Adrenal gland (tissue), 12 donors: ENCODE data around the gene RGS17. TPM values are rescaled to one million over a fixed set of nuclear protein-coding genes. Genes with fewer than 3 reads are reported as not detected.

Experiments used
- DNase-seq, 7 donors: peaks; one replicate each; pipeline ENCODE4 v3.0.0-alpha.2; 2019 to 2020
- H3K27ac ChIP-seq, 5 donors: fragments of 200-600 bp; sonication (generic) in 4 of 5; 1 replicate in 3 of 5; 2 replicates in 2 of 5; pipeline versions ENCODE4 v1.5.1 to v1.8.0; 2016 to 2020; ENCODE audit warnings: mild to moderate bottlenecking in 1 of 5
- H3K27me3 ChIP-seq: fragments of 200-600 bp; 2 replicates; pipeline ENCODE4 v1.8.0; 2021
- H3K36me3 ChIP-seq, 2 donors: fragments of 200-600 bp; replicated peaks in 1 of 2; 1 replicate in 1 of 2; 2 replicates in 1 of 2; pipeline versions ENCODE4 v1.5.1 to v1.8.0; 2018 to 2022
- H3K4me1 ChIP-seq, 2 donors: fragments of 200-600 bp; replicated peaks in 1 of 2; 1 replicate in 1 of 2; 2 replicates in 1 of 2; pipeline versions ENCODE4 v1.5.1 to v1.8.0; 2018 to 2021
- H3K4me3 ChIP-seq, 4 donors: fragments of 200-600 bp; sonication (generic) in 3 of 4; one replicate each; pipeline ENCODE4 v1.5.1; 2016 to 2018
- H3K9me3 ChIP-seq, 3 donors: fragments of 200-600 bp; sonication (generic) in 1 of 3; replicated peaks in 1 of 3; 1 replicate in 2 of 3; 2 replicates in 1 of 3; pipeline versions ENCODE4 v1.5.1 to v1.8.0; 2016 to 2021
- CTCF ChIP-seq, 6 experiments: fragments of 450-650 bp in 4 of 6; fragments of 200-600 bp in 2 of 6; sonication (generic) in 1 of 6; IDR thresholded peaks; 1 replicate in 5 of 6; 2 replicates in 1 of 6; pipeline versions ENCODE4 v1.5.1 to v1.8.0; 2016 to 2021; ENCODE audit warnings: antibody characterized with exemption in 6 of 6, mild to moderate bottlenecking in 2 of 6, moderate library complexity in 1 of 6
- POLR2A ChIP-seq, 2 donors: fragments of 450-650 bp; IDR thresholded peaks; one replicate each; pipeline ENCODE4 v1.6.1; 2017; ENCODE audit warnings: antibody characterized with exemption in 2 of 2, mild to moderate bottlenecking in 2 of 2, moderate library complexity in 1 of 2
- WGBS, 4 donors: extraction: QIAGEN DNeasy Blood & Tissue Kit in 2 of 4; methylation state at CpG; one replicate each; pipeline versions ENCODE4 v1.1.5 to v1.1.7; 2013 to 2017; 5-methylcytosine and 5-hydroxymethylcytosine counted together
- intact Hi-C, 2 donors: fragments of 100-400 bp; cut with DNase I; formaldehyde crosslinking; loops; one replicate each; pipeline versions ENCODE4 v1.14.1 to v1.15.0; 2022 to 2023
- polyA plus RNA-seq, 3 donors: library from polyadenylated mRNA; stranded (reverse); fragments of 200-250 nt in 2 of 3; fragments of 350-450 nt in 1 of 3; fragmentation: Illumina TruSeq in 1 of 3; extraction: RNeasy Lipid Tissue Mini Kit (QIAGEN cat#74804) in 1 of 3; gene quantifications; one replicate each; pipeline ENCODE4 v1.2.3, GENCODE V29; 2013 to 2014
- total RNA-seq, 9 donors: library from RNA; depleted of rRNA in 4 of 9; stranded (reverse); fragments of >200 nt in 4 of 9; fragments of 120-200 nt in 1 of 9; fragmentation: NEBNext Ultra II Directional in 1 of 9; extraction: Animal tissue kit (Norgen Biotek cat#: 25700) in 1 of 9; gene quantifications; one replicate each; pipeline versions ENCODE4 v1.1.0 to v1.2.4, GENCODE V29; 2013 to 2023
- donor health status: healthy with polysubstance abuse.
- donor health status: Bipolar disorder and iron deficiency.
- donor health status: DM: yes; HTN: yes; CAD: no.
- donor health status: DM: no; HTN: no; CAD: no.
- donor health status: DM: no; HTN: no; CAD: no.
- donor health status: DM: yes; HTN: yes; CAD: no.

RGS17 gene
- total and polyA plus RNA-seq, 12 donors = under 0.01 to 0.83 (median 0.16) TPM; not detected in 5

- Histone ChIP-seq H3K4me3 (no peak overlapping the region), H3K27me3 (no peaks in the 10 kb centered on the region), H3K27ac (no peak overlapping the region), H3K4me1 (peaks cover 12 to 27% of the 10 kb centered on the region in 2 donors), H3K9me3 (no peaks in the 10 kb centered on the region), H3K36me3 (no peaks in the 10 kb centered on the region)
- WGBS, 4 donors = 65 to 74% (median 71%) methylated on average over 2 of the region's 2 CpGs
- intact Hi-C loops = no loop called here
- TF ChIP-seq POLR2A (IDR thresholded peaks at IDR 0.05) (no peak), CTCF (IDR thresholded peaks at IDR 0.05) (no peak)
- no peak for DNase-seq
Measured at GRCh38 chr6:152981219-152981618, 149.9 kb downstream of the RGS17 start.

DNA sequence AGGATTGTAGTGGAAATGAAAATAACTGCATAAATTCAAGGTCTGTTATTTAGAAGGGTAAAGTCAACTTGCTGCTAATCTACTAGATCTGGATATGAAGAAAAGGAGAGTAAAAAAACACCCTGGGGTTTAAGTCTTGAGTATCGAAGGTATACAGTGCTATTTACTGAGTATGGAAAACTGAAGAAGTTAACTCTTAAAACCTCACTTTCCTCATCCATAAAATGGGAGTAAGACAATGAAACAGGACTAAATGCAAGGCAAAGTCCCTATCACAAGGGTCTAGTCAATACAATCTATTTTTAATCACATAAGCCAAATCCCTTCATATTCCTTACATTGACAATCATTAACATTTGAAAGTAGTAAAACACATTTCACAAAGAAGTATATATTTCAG lies 150.4 kb downstream of the RGS17 start:
- Histone ChIP-seq H3K27me3 (no peaks in the 10 kb centered on the region), H3K9me3 (no peaks in the 10 kb centered on the region), H3K27ac (no peak overlapping the region), H3K4me3 (no peak overlapping the region), H3K4me1 (peaks cover 12 to 27% of the 10 kb centered on the region in 2 donors), H3K36me3 (no peaks in the 10 kb centered on the region)
- TF ChIP-seq CTCF (IDR thresholded peaks at IDR 0.05) (no peak), POLR2A (IDR thresholded peaks at IDR 0.05) (no peak)
- intact Hi-C loops = no loop called here
- no peak for DNase-seq
- WGBS, 4 donors = 81 to 92% (median 85%) methylated on average over 1 of the region's 1 CpG

DNA sequence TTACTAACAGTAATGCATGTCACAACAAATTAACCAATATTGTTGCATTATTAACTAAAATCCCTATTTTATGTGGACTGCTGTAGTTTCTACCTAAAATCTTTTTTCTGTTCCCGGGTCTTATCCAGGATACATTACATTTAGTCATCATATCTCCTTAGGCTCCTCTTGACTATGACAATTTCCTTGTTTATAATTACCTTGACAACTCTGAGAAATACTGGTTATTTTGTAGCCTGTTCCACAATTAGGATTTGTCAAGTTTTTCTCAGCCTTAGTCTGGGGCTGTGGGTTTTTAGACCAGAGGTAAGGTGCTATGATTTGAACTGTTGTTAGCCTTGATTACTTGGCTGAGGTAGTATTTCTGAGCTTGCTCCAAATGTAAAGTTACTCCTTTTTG lies 152.0 kb downstream of the RGS17 start:
- intact Hi-C loops = no loop called here
- no peak for DNase-seq
- Histone ChIP-seq H3K4me1 (peaks cover 12 to 17% of the 10 kb centered on the region in 2 donors), H3K27me3 (no peaks in the 10 kb centered on the region), H3K4me3 (no peak overlapping the region), H3K36me3 (peaks cover 0 to 6% of the 10 kb centered on the region in 2 donors), H3K27ac (no peak overlapping the region), H3K9me3 (no peaks in the 10 kb centered on the region)
- 88 to 94% (median 94%) methylated on average over 1 of the region's 1 CpG for WGBS, 4 donors
- no peak for TF ChIP-seq CTCF (IDR thresholded peaks at IDR 0.05)
- TF ChIP-seq POLR2A (IDR thresholded peaks at IDR 0.05) = no peak

DNA sequence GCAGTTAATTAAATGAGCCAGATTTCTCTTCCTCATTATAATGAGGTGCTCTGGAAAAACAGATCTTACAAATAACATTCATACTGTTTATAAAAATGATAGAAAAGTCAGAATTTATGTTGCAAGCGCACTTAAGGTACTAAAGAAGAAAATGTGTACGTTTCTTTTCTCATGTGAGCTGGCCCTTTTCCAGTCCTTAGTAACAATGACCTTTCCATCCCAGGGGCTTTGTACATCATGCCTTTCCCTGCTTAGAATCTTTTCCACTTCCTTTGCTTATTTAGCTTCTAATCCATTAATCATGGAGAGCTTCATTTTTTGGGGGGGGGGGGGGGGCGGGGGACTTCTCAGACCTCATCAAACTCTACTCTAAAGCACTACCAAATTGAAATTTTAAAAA lies 153.0 kb downstream of the RGS17 start:
- Histone ChIP-seq H3K4me3 (no peak overlapping the region), H3K27ac (no peak overlapping the region), H3K36me3 (peaks cover 0 to 6% of the 10 kb centered on the region in 2 donors), H3K4me1 (peaks cover 12 to 17% of the 10 kb centered on the region in 2 donors), H3K27me3 (no peaks in the 10 kb centered on the region), H3K9me3 (no peaks in the 10 kb centered on the region)
- intact Hi-C loops = no loop called here
- no peak for TF ChIP-seq POLR2A (IDR thresholded peaks at IDR 0.05)
- TF ChIP-seq CTCF (IDR thresholded peaks at IDR 0.05) = no peak
- DNase-seq = no peak
- 62 to 74% (median 68%) methylated on average over 3 of the region's 3 CpGs for whole genome bisulfite sequencing, 4 donors
